ENCODE measurements around the gene HINT1.
"Not testable (repeated sequence)": the region's sequence is repeated elsewhere in the genome, so short reads cannot be mapped to it uniquely, and the experiment has no call there.

The HINT1 gene

GRCh38 chr5:131200560-131200959, 35.5 kb upstream of the HINT1 start:
- Histone ChIP-seq H3K4me1 (no peaks in the 10 kb centered on the region), H3K4me3 (no peak overlapping the region), H3K27ac (no peak overlapping the region), H3K36me3 (peaks cover 13% of the 10 kb centered on the region), H3K9me3 (no peaks in the 10 kb centered on the region), H3K4me2 (no peak overlapping the region), H3K9ac (no peak overlapping the region), H4K20me1 (no peaks in the 10 kb centered on the region), H3K27me3 (no peaks in the 10 kb centered on the region)
- no peak for TF ChIP-seq Cebpa-rat (IDR thresholded peaks at IDR 0.05)

DNA sequence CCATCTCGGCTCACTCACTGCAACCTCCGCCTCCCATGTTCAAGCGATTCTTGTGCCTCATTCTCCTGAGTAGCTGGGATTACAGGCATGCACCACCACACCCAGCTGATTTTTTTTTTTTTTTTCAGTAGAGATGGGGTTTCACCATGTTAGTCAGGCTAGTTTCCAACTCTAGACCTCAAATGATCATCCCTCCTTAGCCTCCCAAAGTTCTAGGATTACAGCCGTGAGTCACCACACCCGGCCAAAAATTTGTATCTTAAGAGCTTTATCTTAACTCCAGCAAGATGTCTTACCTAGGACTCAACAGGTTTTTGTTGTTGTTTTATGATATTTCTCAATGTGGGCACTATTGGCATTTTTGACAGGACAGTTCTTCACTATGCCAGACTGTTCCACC, 33.6 kb upstream of the HINT1 start:
- H3K4me2 ChIP-seq = no peak overlapping the region
- H3K9me3 ChIP-seq = no peaks in the 10 kb centered on the region
- no peak overlapping the region for H3K27ac ChIP-seq
- no peak overlapping the region for H3K4me3 ChIP-seq
- H3K36me3 ChIP-seq = peaks cover 13% of the 10 kb centered on the region
- TF ChIP-seq Cebpa-rat (IDR thresholded peaks at IDR 0.05) = no peak
- H3K4me1 ChIP-seq = no peaks in the 10 kb centered on the region
- no peak overlapping the region for H3K9ac ChIP-seq
- no peaks in the 10 kb centered on the region for H4K20me1 ChIP-seq
- H3K27me3 ChIP-seq = no peaks in the 10 kb centered on the region

DNA sequence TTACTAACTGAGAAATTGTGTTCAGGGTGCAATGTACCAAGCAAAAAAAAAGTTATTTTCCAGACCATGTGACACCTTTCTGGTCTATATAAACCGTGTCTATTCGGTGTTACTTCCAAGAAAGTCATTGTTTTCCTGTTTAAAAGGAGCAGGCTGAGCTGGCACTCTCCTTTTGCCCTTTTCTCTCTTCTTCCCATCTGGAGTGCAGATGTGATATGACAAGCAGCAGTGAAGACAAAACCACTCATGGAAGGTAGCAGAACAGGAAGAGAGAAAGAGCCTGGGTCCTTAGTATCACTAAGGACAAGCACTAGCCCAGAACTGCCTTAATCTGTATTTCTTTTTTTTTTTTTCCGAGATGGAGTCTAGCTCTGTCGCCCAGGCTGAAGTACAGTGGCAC, 31.3 kb upstream of the HINT1 start:
- Histone ChIP-seq H3K9ac (no peak overlapping the region), H4K20me1 (no peaks in the 10 kb centered on the region), H3K9me3 (no peaks in the 10 kb centered on the region), H3K4me1 (no peaks in the 10 kb centered on the region), H3K27me3 (no peaks in the 10 kb centered on the region), H3K27ac (no peak overlapping the region), H3K4me2 (no peak overlapping the region), H3K4me3 (no peak overlapping the region), H3K36me3 (peaks cover 10% of the 10 kb centered on the region; the same call in 1 of the 2 replicates)
- TF ChIP-seq Cebpa-rat (IDR thresholded peaks at IDR 0.05) = no peak

- Histone ChIP-seq H3K9me3 (no peaks in the 10 kb centered on the region), H3K4me1 (no peaks in the 10 kb centered on the region), H4K20me1 (no peaks in the 10 kb centered on the region), H3K27me3 (no peaks in the 10 kb centered on the region), H3K27ac (no peak overlapping the region), H3K4me3 (no peak overlapping the region), H3K36me3 (peaks cover 4% of the 10 kb centered on the region; the same call in 1 of the 2 replicates), H3K9ac (no peak overlapping the region), H3K4me2 (no peak overlapping the region)
- no peak for TF ChIP-seq Cebpa-rat (IDR thresholded peaks at IDR 0.05)
Observed at GRCh38 chr5:131195696-131196095, 30.6 kb upstream of the HINT1 start.

DNA sequence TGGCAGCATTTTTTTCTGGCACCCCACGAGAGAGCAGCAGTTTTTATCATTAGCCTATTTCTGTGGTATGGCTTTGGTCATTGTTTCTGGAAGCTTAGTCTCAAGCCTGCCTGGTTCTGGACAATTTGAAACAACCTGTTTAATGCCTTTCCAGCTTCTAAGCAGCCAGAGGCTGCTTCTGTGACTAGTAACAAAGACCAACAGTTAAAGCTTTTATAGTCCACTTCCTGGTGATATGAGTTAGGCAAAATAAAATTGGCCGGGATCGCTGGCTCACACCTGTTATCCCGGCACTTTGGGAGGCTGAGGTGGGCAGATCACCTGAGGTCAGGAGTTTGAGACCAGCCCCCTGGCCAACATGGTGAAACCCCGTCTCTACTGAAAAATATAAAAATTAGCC, 29.7 kb upstream of the HINT1 start:
- Histone ChIP-seq H3K27ac (no peak overlapping the region), H3K36me3 (peaks cover 13% of the 10 kb centered on the region; the same call in 1 of the 2 replicates), H3K4me3 (no peak overlapping the region), H4K20me1 (no peaks in the 10 kb centered on the region), H3K4me1 (no peaks in the 10 kb centered on the region), H3K4me2 (no peak overlapping the region), H3K27me3 (no peaks in the 10 kb centered on the region), H3K9ac (no peak overlapping the region), H3K9me3 (no peaks in the 10 kb centered on the region)
- TF ChIP-seq Cebpa-rat (IDR thresholded peaks at IDR 0.05) = no peak

DNA sequence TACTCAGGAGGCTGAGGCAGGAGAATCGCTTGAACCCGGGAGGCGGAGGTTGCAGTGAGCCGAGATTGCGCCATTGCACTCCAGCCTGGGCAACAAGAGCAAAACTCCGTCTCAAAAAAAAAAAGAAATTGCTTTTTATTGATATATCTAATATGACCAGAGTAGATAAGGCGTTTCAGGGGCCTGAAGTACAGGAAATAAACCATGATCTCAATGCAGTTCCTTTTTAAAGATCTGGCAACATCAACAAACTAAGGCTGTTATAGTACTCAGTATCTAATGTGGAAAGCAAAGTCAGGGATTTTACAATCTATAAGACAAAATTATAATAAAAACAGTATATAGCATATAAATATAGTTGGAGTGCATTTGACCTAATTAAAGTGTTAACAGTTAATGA, 28.8 kb upstream of the HINT1 start:
- not testable (repeated sequence) for H3K9ac ChIP-seq, H4K20me1 ChIP-seq, H3K4me2 ChIP-seq, H3K9me3 ChIP-seq, H3K27me3 ChIP-seq, H3K4me3 ChIP-seq, H3K27ac ChIP-seq, H3K4me1 ChIP-seq
- H3K36me3 ChIP-seq = peaks cover 18% of the 10 kb centered on the region

DNA sequence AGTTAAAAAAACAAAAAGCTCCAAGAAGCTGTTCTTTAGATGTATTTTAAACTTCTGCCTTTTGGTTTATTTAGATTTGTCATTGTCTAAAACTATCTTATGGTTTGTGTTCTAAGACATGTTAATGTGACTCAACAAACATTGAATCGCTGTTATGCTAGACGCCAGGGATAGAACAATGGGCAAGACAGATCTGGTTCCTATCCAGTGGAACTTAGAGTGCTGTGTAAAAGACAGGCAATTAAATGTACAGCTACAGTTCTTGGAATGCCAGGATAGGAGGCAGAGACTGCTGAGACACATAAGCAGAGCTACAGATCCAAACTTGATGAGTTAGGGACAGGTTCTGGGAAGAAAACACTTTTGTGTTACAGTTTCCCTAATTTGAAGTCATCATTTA, 28.1 kb upstream of the HINT1 start:
- peaks cover 22% of the 10 kb centered on the region for H3K36me3 ChIP-seq
- H3K27ac ChIP-seq = no peak overlapping the region
- no peaks in the 10 kb centered on the region for H3K4me1 ChIP-seq
- TF ChIP-seq Cebpa-rat (IDR thresholded peaks at IDR 0.05) = no peak
- no peaks in the 10 kb centered on the region for H3K9me3 ChIP-seq
- no peak overlapping the region for H3K4me3 ChIP-seq
- H4K20me1 ChIP-seq = no peaks in the 10 kb centered on the region
- H3K4me2 ChIP-seq = no peak overlapping the region
- H3K27me3 ChIP-seq = no peaks in the 10 kb centered on the region
- no peak overlapping the region for H3K9ac ChIP-seq

GRCh38 chr5:131186561-131187256, 21.7 kb upstream of the HINT1 start:
- no peaks in the 10 kb centered on the region for H4K20me1 ChIP-seq
- no peak overlapping the region for H3K4me2 ChIP-seq
- no peak for TF ChIP-seq Cebpa-rat (IDR thresholded peaks at IDR 0.05)
- no peak overlapping the region for H3K27ac ChIP-seq
- H3K27me3 ChIP-seq = no peaks in the 10 kb centered on the region
- H3K4me1 ChIP-seq = no peaks in the 10 kb centered on the region
- H3K36me3 ChIP-seq = peaks cover 47% of the 10 kb centered on the region
- no peak overlapping the region for H3K9ac ChIP-seq
- H3K9me3 ChIP-seq = no peaks in the 10 kb centered on the region
- H3K4me3 ChIP-seq = no peak overlapping the region

DNA sequence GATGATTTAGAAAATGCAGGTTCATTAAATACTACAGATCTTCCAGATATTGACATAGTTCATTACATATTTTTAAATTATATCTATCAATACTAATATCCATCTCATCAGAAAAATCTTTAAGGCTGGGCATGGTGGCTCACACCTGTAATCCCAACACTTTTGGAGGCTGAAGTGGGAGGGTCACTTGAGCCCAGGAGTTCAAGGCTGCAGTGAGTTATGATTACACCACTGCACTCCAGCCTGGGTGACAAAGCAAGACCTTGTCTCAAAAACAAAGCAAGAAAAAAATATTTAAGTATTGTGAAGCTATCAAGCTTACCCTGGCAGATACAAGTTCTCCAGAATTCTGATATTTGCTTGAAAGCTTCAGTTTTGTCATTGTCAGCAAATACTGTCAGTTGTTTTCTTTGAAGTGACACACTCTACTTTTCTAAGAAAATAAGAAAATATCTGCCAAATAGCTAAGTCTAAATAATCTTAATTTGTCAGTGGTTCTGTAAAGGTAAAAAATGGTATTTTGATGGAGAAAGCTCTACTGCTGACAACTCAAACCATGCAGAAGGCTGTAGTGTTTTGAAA, 20.6 kb upstream of the HINT1 start:
- no peak for TF ChIP-seq Cebpa-rat (IDR thresholded peaks at IDR 0.05)
- H3K4me2 ChIP-seq = no peak overlapping the region
- H3K4me3 ChIP-seq = no peak overlapping the region

DNA sequence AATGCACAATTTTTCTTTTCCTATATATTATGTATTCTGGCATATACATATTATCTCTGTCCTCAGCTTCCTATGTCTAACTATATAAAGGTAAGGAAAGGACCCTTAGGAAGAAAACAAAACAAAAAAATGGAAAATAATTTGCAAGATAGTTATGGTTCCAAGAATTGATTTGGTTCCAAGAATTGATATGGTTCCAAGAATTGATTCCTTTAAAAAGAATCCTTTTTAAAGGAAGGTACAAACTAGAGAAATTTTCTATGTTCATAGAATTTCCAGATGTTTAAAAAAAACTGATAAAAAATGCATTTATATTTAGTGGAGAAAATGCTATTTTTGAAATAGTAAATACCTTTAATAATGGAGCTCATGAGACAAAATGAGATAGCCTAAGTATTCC, 17.8 kb upstream of the HINT1 start:
- no peaks in the 10 kb centered on the region for H4K20me1 ChIP-seq
- no peak overlapping the region for H3K4me3 ChIP-seq
- H3K4me1 ChIP-seq = no peaks in the 10 kb centered on the region
- TF ChIP-seq Cebpa-rat (IDR thresholded peaks at IDR 0.05) = no peak
- no peak overlapping the region for H3K9ac ChIP-seq
- no peak overlapping the region for H3K27ac ChIP-seq
- H3K4me2 ChIP-seq = no peak overlapping the region
- H3K36me3 ChIP-seq = peaks cover 24% of the 10 kb centered on the region
- no peaks in the 10 kb centered on the region for H3K27me3 ChIP-seq
- H3K9me3 ChIP-seq = no peaks in the 10 kb centered on the region

More for the DNA sequence above, 20.6 kb upstream of the HINT1 start:
- Histone ChIP-seq H3K4me1 (no peaks in the 10 kb centered on the region), H3K27me3 (no peaks in the 10 kb centered on the region), H4K20me1 (no peaks in the 10 kb centered on the region), H3K9ac (no peak overlapping the region), H3K27ac (no peak overlapping the region), H3K9me3 (no peaks in the 10 kb centered on the region), H3K36me3 (peaks cover 45% of the 10 kb centered on the region)
